Stimulated activated naive CD8-positive, alpha-beta T cell treated with anti-CD3 and anti-CD28 coated beads, Interleukin-15, Interleukin-2, amounts not matched to agents 100 U/mL and 50 U/mL, for 24 hours (primary cell): ENCODE results near the gene APEX2.
"Not testable (repeated sequence)": the region's sequence is repeated elsewhere in the genome, so short reads cannot be mapped to it uniquely, and the experiment has no call there.

Experiments
- ATAC-seq: fragments of 150-1000 bp; cut with Tn5 transposase; one replicate; pipeline ENCODE4 v1.10.0; 2021
- DNase-seq: peaks from one replicate; pipeline ENCODE4 v3.0.0; 2021

Gene APEX2

GRCh38 chrX:55008571-55009358 is 8.6 kb downstream of the APEX2 start:
- peak; percentile 23 for DNase-seq
- ATAC-seq = peak; percentile 72

GRCh38 chrX:55011294-55011693 is 11.1 kb downstream of the APEX2 start:
- DNase-seq = no peak
- ATAC-seq = no peak

DNA sequence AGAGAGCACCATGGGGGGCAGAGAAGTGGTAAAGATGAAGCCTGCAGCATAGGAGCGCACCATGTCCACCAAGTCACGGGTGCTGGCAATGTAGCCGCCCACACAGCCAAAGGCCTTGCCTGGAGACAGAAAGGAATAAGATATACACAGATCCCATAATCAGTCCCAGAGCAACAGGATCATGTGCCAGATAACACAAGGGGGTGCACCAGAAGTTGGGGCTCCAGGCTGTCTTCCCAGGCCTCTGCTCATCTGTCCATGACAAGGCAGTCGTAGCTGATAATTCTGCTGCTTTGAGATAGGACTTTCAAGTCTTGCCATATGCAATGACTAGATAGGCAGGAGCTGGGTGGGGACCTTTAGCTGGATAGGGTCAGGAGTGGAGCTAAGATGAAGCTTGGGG is 14.7 kb downstream of the APEX2 start:
- DNase-seq (no peak), ATAC-seq (no peak)

DNA sequence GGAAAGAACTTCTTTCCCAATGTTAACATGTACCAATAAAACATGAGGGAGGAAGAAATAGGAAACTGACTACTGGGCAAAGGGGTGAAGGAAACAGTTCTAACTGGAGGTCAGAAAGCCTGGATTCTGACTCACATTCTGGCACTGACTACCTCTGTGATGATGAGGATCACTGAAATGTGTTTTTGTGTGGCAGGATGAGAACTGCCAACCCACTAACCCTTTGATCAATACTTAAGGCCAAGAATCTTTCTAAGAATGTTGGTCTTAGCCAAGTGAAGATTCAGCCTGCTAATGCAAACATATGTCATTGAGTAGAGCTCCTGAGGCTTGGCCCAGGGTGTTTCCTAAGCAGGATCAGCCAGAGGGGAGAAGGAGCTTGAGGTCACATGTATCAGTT is 26.0 kb downstream of the APEX2 start:
- DNase-seq = no peak
- no peak for ATAC-seq

DNA sequence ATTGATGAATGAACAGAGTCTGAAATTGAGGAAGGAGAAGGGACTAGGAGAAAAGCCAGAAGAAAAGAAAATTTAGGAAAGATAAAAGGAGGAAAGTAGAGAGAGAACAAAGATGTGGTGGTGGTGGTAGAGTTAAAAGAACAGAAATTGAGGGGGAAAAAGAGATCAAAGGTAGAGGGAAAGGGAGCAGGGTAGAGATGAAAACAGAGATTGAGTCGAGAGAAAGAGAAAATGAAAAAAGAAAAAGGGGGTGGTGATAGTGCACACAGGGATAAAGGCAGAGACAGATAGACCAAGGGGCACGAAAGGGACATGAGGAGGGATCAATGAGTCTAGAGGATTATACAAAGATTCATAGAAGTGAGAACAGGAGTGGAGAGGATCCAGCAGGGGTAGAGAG is 26.7 kb downstream of the APEX2 start:
- DNase-seq = no peak
- ATAC-seq = no peak

DNA sequence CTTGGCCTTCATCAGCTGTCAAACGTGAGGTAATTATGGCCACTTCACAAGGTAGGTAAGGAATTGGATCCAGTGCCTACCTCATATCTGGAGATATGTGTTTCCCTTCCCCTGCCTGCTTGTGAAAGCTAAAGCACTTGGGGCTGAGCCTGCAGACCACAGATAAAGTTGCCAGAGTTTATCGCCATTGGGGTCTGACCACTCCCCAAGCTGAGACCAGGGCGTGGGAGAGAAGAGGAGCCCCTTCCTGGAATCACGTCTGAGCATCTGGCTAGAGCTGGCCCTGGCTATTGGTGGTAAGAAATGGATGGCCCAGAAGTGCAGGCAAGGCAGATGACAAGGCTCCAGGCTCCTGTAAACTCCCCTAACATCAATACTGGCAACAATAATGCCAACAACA is 27.9 kb downstream of the APEX2 start:
- ATAC-seq = no peak
- no peak for DNase-seq

DNA sequence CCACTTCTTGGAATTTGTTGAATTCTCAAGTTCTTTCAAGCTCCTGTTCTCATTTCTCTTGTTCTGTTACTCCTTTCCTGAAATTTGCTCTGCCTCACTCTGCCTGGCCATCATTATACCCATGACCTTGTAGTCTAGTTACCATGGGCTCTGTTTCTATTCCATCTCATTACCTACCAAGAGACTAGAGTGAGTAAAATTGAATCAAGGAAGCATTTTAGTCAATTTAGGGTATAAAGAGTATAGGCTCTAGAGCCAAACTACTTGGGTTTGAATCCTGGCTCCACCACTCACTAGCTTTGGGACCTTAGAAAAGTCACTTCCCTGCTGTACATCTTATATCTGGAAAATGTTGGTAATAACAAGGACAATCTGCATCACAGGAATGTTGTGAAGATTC is 28.4 kb downstream of the APEX2 start:
- ATAC-seq = no peak
- DNase-seq = no peak

DNA sequence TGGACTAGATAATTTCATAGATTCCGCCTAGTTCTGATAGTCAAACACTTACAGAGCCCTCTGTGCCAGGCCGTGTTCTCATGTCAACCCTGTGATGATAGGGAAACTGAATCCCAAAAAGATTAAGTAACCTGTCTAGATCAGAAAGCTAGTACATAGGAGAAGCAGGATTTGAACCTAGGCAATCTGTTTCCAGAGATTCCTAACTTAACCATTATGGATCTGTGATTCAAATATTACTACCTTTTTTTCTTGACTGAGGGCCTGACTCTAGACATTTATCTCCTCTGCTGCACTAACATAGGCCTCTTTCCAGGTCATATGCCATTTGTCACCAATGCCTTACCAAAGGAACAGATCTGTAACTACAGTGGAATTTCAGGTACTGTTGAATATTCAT is 29.1 kb downstream of the APEX2 start:
- DNase-seq (no peak), ATAC-seq (no peak)

DNA sequence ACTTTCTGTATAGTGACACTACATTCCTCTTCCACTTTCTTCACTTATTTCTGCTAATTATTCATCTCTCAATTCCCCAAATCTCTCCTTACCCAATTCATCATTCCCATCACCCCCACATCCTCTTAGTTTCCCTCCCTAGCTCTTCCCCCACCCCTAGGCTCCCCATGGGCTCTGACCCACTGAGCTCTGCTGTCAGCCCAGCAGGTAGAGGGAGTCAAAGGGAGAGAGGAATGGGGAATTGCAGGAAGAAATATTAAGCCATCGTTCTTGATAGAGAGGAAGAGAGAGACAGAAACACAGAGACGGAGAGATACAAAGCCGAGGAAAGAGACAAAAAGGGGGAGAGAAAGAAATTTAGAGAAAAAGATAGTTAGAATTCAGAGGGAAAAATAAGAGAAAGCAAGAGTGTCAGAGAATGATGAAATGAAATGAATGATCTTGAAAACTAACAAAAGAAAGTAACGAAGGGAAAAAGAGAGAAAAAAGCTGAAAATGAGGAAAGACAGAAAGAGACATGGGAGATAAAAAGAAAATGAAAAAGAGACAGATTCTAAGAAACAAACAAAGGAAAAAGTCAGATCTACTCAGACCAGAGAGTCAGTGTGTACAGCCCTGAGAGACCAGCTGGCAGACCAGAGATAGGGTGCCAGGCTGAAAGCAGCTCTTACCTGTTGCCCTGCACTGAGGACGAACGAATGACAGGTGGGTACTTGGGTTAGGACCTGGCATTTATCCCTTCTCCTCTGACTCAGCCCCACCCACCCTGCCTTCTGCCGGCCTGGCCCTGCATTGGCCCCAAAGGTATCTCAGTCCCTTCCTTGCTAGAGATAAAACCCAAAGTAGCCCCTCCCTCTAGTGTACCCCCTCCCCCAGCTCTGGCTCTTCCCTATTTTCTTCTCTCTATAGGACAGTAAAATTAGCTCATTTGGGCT is 30.4 kb downstream of the APEX2 start, which contains the start of gene ALAS2:
Gene ALAS2, minus strand, starts transcription at position 707 of the 935 bp plus-strand sequence. CDS start 4,977 bp downstream, outside the sequence.
- ATAC-seq = no peak
- no peak for DNase-seq

DNA sequence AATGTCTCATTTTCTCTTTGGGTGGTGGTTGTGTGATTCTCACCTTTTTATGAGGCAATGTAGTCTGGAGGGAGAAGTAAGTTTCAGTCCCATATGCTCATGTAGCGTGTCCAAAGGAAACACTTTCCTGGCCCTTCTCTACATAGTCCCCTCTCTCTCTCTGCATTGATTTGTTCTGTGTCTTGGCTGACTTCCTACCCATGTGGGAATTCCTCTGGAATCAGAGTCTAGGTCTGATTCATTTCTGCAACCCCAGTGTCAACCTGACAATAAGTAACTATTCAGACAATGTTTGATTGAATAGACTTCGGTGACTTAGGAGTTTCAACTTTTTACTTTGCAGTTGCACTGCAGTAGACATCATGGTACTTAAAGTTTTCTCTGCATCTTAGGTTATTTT is 33.3 kb downstream of the APEX2 start:
- ATAC-seq (no peak), DNase-seq (no peak)

GRCh38 chrX:55039471-55039870 is 39.3 kb downstream of the APEX2 start:
- ATAC-seq = no peak
- no peak for DNase-seq

DNA sequence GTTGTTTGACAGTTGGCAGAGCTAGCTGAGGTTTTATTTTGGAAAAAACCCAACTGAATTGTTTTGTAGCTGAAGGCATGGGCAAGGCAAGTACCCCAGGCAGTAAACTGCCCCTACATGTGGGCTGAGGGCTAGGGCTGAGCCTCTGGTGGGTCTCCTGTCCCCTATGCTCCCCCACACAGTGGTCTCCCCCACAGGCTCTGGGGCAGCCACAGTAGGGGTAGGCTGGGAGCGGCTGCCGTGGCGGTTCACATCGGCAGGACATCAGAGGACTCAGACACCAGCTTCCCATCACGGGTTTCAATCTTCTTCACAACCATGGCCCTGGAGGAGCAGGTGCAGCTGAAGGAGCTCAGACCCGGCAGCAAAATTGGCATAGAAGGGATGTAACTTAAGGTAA is 41.4 kb downstream of the APEX2 start:
- ATAC-seq = no peak
- no peak for DNase-seq

DNA sequence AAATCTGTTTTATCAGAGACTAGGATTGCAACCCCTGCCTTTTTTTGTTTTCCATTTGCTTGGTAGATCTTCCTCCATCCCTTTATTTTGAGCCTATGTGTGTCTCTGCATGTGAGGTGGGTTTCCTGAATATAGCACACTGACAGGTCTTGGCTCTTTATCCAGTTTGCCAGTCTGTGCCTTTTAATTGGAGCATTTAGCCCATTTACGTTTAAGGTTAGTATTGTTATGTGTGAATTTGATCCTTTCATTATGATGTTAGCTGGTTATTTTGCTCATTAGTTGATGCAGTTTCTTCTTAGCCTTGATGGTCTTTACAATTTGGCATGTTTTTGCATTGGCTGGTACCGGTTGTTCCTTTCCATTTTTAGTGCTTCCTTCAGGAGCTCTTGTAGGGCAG is 50.4 kb downstream of the APEX2 start:
- not testable (repeated sequence) for DNase-seq, ATAC-seq

DNA sequence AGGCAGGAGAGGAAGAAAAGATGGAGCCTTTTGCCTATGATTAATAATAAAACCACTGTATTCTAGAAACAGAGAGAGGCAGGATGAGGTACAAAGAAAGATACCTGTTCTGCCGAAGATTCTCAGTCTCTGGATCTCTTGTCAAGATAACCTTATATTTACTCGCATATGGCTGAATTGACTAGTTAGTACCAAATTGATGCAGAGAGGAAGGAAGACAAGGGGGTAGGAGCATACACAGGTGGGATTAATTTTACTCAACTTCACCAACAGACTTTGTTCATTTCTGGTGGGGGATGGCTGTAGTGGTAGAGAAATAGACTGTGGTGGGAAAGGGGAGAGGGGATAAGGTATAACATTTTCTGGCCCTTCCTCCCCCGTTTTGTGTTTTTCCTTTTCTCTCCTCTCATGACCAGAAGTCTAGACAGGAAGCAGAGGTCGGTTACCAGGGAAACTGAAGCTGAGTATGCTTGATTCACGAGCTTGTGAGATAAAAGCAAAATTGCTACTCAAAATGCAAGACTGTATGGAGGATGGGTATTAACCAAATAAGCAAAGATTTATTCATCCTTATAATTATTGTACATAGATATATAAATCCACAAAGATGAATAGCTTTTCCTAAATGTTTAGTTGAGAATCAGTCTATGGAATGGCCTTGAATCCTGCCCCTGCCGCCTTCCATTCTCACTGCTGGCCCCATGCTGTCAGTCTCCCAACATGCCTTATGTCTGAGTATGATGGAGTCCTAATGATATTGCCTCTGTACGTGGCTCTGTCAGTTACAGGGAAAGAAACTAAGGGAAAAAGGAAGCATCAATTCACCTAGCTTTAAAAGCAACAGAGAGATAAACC is 56.9 kb downstream of the APEX2 start:
- DNase-seq (no peak), ATAC-seq (no peak)

DNA sequence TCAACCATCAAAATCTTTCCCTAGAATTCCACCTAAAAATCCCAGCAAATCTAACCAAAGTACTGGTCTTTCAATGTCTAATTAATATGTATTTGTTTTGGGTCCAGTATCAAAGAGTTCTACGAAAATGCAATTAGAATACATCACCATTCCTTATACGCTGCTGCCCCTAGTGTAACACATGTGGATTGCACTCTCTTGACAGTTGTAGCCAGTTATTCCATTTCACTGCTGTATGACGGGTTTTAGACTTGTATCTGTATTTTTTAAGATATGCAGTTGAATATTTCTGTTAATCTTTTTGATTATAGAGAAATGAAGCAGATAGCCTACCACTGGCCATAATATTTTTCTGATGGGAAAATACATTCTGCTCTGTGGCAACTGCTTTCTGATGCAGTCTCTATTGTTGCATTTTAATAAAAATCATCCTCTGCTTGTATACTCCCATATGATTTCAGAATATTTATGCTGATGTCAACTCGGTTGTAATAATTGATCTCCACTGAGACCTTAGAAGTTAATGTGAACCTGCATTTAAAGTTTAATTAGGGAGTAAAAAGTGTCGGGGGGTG is 57.6 kb downstream of the APEX2 start:
- DNase-seq (peak; percentile 12), ATAC-seq (no peak)
